22Rv1 (cell line): ENCODE results near the gene GFI1B.

ENCODE experiments used
- ZFX ChIP-seq: fragments of 450-650 bp; IDR thresholded peaks from 2 replicates; pipeline ENCODE4 v1.6.1; 2017; ENCODE audit warnings: antibody characterized with exemption, borderline replicate concordance
- TF ChIP-seq, protein P1 (sequence below): fragments of 450-650 bp; IDR thresholded peaks from 2 replicates; pipeline ENCODE4 v1.5.1; 2017; ENCODE audit warnings: mild to moderate bottlenecking

- TF ChIP-seq, protein P1, sequence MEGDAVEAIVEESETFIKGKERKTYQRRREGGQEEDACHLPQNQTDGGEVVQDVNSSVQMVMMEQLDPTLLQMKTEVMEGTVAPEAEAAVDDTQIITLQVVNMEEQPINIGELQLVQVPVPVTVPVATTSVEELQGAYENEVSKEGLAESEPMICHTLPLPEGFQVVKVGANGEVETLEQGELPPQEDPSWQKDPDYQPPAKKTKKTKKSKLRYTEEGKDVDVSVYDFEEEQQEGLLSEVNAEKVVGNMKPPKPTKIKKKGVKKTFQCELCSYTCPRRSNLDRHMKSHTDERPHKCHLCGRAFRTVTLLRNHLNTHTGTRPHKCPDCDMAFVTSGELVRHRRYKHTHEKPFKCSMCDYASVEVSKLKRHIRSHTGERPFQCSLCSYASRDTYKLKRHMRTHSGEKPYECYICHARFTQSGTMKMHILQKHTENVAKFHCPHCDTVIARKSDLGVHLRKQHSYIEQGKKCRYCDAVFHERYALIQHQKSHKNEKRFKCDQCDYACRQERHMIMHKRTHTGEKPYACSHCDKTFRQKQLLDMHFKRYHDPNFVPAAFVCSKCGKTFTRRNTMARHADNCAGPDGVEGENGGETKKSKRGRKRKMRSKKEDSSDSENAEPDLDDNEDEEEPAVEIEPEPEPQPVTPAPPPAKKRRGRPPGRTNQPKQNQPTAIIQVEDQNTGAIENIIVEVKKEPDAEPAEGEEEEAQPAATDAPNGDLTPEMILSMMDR = no peak
- TF ChIP-seq ZFX = no peak
Observed at GRCh38 chr9:133023117-133023890, 44.8 kb downstream of the GFI1B start.
